T47D (cell line): Measurements from ENCODE around the gene GPR55.

Experiments
- DNase-seq, 2 experiments: peaks; one replicate each; pipeline versions ENCODE4 v3.0.0 to v3.0.0-alpha.2; 2011 to 2012; ENCODE audit warnings: low read depth in 1 of 2, low spot score in 1 of 2
- JUND ChIP-seq: IDR thresholded peaks from 2 replicates; pipeline ENCODE4 v1.6.1; 2012; ENCODE audit warnings: low read depth
- in situ Hi-C: cut with HindIII; loops from 2 replicates; pipeline ENCODE4 v1.10.0; 2016; ENCODE audit warnings: low sequenced_read_pairs, low pct_unique_long_range_greater_than_20kb

GPR55 gene

GRCh38 chr2:230881840-230882239 is 43.2 kb downstream of the GPR55 start:
- DNase-seq, result no peak
- no peak for TF ChIP-seq JUND
- in situ Hi-C loops, result no loop called here

- TF ChIP-seq JUND, result no peak
- in situ Hi-C loops, result no loop called here
- no peak for DNase-seq
Observed at GRCh38 chr2:230879891-230880290, 45.2 kb downstream of the GPR55 start.

GRCh38 chr2:230879271-230879882 is 45.7 kb downstream of the GPR55 start:
- no peak for DNase-seq
- TF ChIP-seq JUND, result no peak
- in situ Hi-C loops, result no loop called here

- in situ Hi-C loops, result no loop called here
- TF ChIP-seq JUND, result no peak
- no peak for DNase-seq
Observed at GRCh38 chr2:230878599-230879188, 46.3 kb downstream of the GPR55 start.

- no peak for DNase-seq
- TF ChIP-seq JUND, result no peak
- in situ Hi-C loops, result no loop called here
Observed at GRCh38 chr2:230877759-230878598, 47.1 kb downstream of the GPR55 start.

GRCh38 chr2:230877116-230877758 is 47.8 kb downstream of the GPR55 start:
- in situ Hi-C loops, result no loop called here
- no peak for TF ChIP-seq JUND
- no peak for DNase-seq

- no peak for DNase-seq
- in situ Hi-C loops, result no loop called here
- TF ChIP-seq JUND, result no peak
Observed at GRCh38 chr2:230875347-230876315, 49.4 kb downstream of the GPR55 start.

GRCh38 chr2:230874876-230875275 is 50.2 kb downstream of the GPR55 start:
- no peak for DNase-seq
- no peak for TF ChIP-seq JUND
- in situ Hi-C loops, result no loop called here

- no peak for DNase-seq
- no peak for TF ChIP-seq JUND
- in situ Hi-C loops, result no loop called here
Observed at GRCh38 chr2:230874456-230874855, 50.6 kb downstream of the GPR55 start.

- TF ChIP-seq JUND, result no peak
- in situ Hi-C loops, result no loop called here
- DNase-seq, result no peak
Observed at GRCh38 chr2:230873661-230874401, 51.2 kb downstream of the GPR55 start.

GRCh38 chr2:230872968-230873660 is 51.9 kb downstream of the GPR55 start:
- in situ Hi-C loops, result no loop called here
- TF ChIP-seq JUND, result no peak
- DNase-seq, result no peak
